ENCODE measurements around the gene GTF3C1.

The GTF3C1 gene

GRCh38 chr16:27518226-27518625 is 31.5 kb downstream of the GTF3C1 start:
- DNase-seq: no peak

- DNase-seq: no peak
Measured at GRCh38 chr16:27517664-27518063, 32.0 kb downstream of the GTF3C1 start.

GRCh38 chr16:27516365-27516764 is 33.3 kb downstream of the GTF3C1 start:
- DNase-seq: no peak

GRCh38 chr16:27515874-27516353 is 33.8 kb downstream of the GTF3C1 start:
- DNase-seq: no peak

- DNase-seq: no peak
Measured at GRCh38 chr16:27514806-27515205, 34.9 kb downstream of the GTF3C1 start.

- no peak for DNase-seq
Measured at GRCh38 chr16:27511657-27512448, 37.9 kb downstream of the GTF3C1 start.

GRCh38 chr16:27508476-27508875 is 41.2 kb downstream of the GTF3C1 start:
- no peak for DNase-seq

GRCh38 chr16:27506771-27507170 is 42.9 kb downstream of the GTF3C1 start:
- no peak for DNase-seq

- no peak for DNase-seq
Measured at GRCh38 chr16:27505297-27506236, 44.1 kb downstream of the GTF3C1 start.

GRCh38 chr16:27503662-27504061 is 46.1 kb downstream of the GTF3C1 start:
- no peak for DNase-seq

GRCh38 chr16:27500801-27501200 is 48.9 kb downstream of the GTF3C1 start:
- DNase-seq: peak; percentile 36

- DNase-seq: no peak
Measured at GRCh38 chr16:27499659-27500055, 50.1 kb downstream of the GTF3C1 start.

- no peak for DNase-seq
Measured at GRCh38 chr16:27498916-27499658, 50.6 kb downstream of the GTF3C1 start.

GRCh38 chr16:27498031-27498825 is 51.5 kb downstream of the GTF3C1 start:
- peak; percentile 38 for DNase-seq

- peak; percentile 94 for DNase-seq
Measured at GRCh38 chr16:27495191-27495590, 54.5 kb downstream of the GTF3C1 start.

GRCh38 chr16:27492588-27492979 is 57.1 kb downstream of the GTF3C1 start:
- no peak for DNase-seq

GRCh38 chr16:27491894-27492587 is 57.7 kb downstream of the GTF3C1 start:
- no peak for DNase-seq

GRCh38 chr16:27489906-27490305 is 59.8 kb downstream of the GTF3C1 start:
- no peak for DNase-seq

GRCh38 chr16:27489421-27489820 is 60.3 kb downstream of the GTF3C1 start:
- DNase-seq: no peak

GRCh38 chr16:27486760-27487159 is 63.0 kb downstream of the GTF3C1 start:
- no peak for DNase-seq

GRCh38 chr16:27486344-27486743 is 63.4 kb downstream of the GTF3C1 start:
- DNase-seq: no peak

Measured in fibroblast of skin of abdomen (primary cell).